ES-I3 (cell line): ENCODE measurements around the gene SERPINA3.
"Not testable (repeated sequence)": the region's sequence is repeated elsewhere in the genome, so short reads cannot be mapped to it uniquely, and the experiment has no call there.

Experiments used
- H3K36me3 ChIP-seq: 2 replicates; pipeline ENCODE4 v1.6.1; 2013; ENCODE audit warnings: mild to moderate bottlenecking, low read length, control low read depth, moderate library complexity; ENCODE audit not compliant: insufficient read depth
- H3K4me1 ChIP-seq: 2 replicates; pipeline ENCODE4 v1.6.1; 2013; ENCODE audit warnings: mild to moderate bottlenecking, control low read depth, low read length; ENCODE audit not compliant: insufficient read depth
- H3K9ac ChIP-seq: 2 replicates; pipeline ENCODE4 v1.6.1; 2013; ENCODE audit warnings: low read depth, mild to moderate bottlenecking, low read length, moderate library complexity
- H3K9me3 ChIP-seq: 2 replicates; pipeline ENCODE4 v1.6.1; 2013; ENCODE audit warnings: mild to moderate bottlenecking, low read length, moderate library complexity; ENCODE audit not compliant: control insufficient read depth, insufficient read depth

Gene SERPINA3

DNA sequence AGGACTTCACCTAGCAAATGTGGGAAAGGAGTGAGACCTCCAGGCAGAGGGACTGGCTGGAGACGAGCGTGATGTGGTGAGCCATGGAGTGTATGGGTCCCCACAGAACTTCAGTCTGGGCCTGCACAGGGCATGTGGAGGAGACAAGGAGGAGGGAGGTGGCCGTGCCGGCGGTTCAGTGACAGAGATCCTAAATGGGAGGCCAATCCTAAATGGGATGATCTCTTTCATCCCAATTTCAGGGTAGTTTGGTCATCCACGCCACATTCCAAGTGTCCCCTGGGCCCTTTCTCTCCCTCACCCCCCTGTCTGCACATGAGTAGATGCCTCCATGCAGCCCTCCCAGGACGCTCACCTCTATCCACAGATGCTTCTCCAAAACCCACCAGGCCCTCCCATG, 17.8 kb upstream of the SERPINA3 start:
- H3K9ac ChIP-seq = no peak overlapping the region
- H3K4me1 ChIP-seq = peaks cover 9% of the 10 kb centered on the region
- H3K9me3 ChIP-seq = no peaks in the 10 kb centered on the region
- no peaks in the 10 kb centered on the region for H3K36me3 ChIP-seq

DNA sequence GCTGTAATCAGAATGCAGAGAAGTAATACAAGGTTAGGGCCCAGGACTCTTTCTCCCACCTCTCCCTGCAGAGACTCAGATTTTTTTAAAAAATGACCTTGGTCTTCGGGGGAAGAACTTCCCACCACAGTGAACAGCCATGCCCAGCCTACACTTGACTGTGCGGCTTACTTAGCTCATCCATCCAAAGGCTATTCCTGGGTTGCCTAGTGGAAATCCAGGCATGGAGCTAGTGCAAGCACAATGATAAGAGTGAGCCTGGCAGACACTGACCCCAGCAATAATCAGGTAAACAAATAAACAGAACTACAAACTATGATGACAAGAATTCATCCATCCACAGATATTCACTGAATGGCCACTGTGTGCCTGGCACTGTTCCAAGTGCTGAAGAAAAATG, 16.3 kb upstream of the SERPINA3 start:
- H3K9me3 ChIP-seq = no peaks in the 10 kb centered on the region
- H3K9ac ChIP-seq = no peak overlapping the region
- no peaks in the 10 kb centered on the region for H3K36me3 ChIP-seq
- peaks cover 14% of the 10 kb centered on the region for H3K4me1 ChIP-seq

DNA sequence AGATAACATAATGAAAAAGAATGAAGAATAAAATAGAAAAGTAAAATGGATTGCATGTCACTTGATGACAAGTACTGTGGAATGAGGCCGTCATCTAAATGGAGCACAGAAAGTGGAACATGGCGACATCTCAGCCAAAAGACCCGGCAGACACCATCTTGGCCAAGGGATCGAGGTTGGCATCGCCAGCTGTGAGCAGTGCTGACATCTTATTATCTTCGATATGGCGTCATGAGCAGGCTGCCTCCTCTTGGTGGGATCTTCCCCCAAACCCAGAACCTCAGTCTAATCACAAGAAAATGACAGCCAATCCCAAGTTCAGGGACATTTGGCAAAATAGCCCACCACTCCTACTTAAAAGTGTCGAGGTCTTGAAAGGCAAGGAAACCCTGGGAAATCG, 15.8 kb upstream of the SERPINA3 start:
- no peak overlapping the region for H3K9ac ChIP-seq
- H3K9me3 ChIP-seq = no peaks in the 10 kb centered on the region
- H3K36me3 ChIP-seq = no peaks in the 10 kb centered on the region
- peaks cover 14% of the 10 kb centered on the region for H3K4me1 ChIP-seq

DNA sequence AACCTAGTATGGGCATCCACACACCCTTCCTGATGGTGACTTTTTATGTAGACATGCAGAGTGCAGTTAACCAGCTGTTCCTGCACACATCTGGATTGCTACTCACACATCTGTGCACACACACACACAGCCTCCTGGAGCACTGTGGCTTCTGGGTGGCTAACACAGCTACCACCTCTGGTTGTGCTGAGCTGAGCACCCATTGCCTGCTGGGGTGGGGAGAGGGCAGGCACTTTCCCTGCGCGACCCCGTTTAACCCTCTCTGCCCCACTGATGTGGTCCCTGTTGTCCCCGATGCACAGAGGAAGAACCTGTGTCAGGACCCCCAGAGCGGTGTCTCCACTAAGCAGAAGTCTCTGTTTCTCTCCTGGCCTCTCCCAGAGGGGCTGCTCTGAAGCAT, 14.4 kb upstream of the SERPINA3 start:
- peaks cover 22% of the 10 kb centered on the region for H3K4me1 ChIP-seq
- H3K9me3 ChIP-seq = no peaks in the 10 kb centered on the region
- H3K36me3 ChIP-seq = no peaks in the 10 kb centered on the region
- no peak overlapping the region for H3K9ac ChIP-seq

DNA sequence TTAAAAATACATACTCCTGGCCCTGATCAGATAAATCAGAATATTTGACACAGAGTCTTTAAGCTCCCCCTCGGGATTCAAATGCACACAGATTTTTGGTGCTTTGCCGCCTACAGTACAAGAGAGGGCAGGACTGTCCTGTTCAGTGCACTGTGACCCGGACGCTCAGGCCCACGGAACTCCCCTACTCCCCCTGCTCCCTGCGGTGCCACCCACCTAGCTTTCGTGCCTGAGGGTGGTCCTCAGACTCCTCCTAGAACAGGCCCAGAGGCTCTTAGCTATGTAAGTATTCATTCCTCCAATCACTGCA, 13.7 kb upstream of the SERPINA3 start:
- no peak overlapping the region for H3K9ac ChIP-seq
- H3K36me3 ChIP-seq = no peaks in the 10 kb centered on the region
- no peaks in the 10 kb centered on the region for H3K9me3 ChIP-seq
- H3K4me1 ChIP-seq = peaks cover 22% of the 10 kb centered on the region

DNA sequence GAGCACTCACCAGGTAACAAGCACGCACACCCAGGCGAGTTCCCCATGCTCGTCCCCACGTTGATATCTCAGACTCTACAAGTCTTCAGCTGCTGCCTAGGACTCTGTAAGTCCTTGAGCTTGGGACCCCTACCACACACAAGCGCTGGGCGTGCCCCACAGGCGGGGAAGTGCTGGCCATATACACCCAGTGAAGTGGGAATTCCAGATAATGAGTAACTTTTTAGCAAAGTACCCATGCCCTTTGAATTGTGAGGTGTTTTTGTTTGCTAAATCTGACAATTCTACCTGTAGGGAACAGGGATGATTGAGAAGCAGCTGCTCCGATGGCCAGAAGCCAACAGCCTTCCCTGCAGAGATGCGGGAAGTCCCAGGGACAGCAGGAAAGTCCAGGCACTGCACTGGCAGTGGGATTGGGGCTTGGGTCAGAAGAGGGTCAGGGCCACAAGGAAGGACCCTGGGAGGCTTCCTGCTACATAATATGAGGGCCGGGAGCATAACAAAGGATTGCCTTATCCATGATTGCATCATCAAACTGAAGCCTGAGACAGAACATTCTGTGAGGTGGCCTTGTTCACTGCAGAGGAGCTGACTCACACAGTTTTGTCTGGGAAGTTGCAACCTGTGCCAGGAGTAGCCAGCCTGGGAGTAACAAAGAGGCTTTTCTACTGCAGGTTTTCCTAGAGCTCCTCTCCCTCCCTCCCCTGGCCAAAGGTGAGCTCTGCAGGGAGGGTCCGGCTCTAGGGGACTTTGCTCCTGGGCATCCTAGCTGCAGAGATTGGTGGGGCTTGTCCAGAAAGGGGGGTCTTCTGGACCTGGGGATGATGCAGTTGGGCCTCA, 13.2 kb upstream of the SERPINA3 start:
- H3K36me3 ChIP-seq = no peaks in the 10 kb centered on the region
- no peak overlapping the region for H3K9ac ChIP-seq
- H3K4me1 ChIP-seq = peaks cover 22% of the 10 kb centered on the region
- no peaks in the 10 kb centered on the region for H3K9me3 ChIP-seq

DNA sequence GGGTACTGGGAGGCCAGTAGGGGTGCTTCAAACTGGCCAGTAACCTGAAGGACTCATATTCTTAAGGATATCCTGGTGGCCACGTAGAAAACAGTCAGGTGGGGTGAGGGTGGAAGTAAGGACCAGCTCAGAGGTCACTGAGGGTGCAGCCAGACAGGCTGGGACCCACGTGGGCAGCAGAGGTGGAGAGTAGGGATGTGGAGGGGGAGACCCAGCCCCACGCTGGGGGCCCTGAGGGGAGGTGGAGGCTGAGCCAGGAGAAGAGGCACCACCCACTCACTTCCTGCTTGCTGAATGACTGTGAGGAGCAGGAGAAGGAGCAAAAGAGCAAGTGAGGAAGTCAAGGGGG, 12.6 kb upstream of the SERPINA3 start:
- no peaks in the 10 kb centered on the region for H3K36me3 ChIP-seq
- H3K9ac ChIP-seq = no peak overlapping the region
- H3K4me1 ChIP-seq = peaks cover 22% of the 10 kb centered on the region
- no peaks in the 10 kb centered on the region for H3K9me3 ChIP-seq

DNA sequence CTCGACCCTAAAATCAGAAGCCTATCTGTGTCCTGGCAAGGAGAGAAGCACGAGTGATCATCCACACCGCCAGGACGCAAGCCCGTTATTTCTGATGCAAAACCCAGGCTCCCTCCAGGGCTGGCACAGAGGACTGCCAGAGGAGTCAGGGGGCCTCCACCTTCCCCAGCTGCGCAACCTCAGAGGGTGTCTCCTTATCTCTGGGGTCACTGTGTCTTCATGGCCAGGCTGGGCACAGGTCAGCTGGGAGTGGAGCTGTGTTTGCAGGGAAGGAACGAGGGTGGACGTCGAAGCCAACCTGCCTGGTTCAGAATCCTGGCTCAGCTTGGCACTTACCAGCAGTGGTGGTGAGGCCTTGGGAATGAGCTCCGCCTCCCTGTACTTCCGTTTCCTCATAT, 12.0 kb upstream of the SERPINA3 start:
- H3K9me3 ChIP-seq = no peaks in the 10 kb centered on the region
- H3K9ac ChIP-seq = no peak overlapping the region
- H3K36me3 ChIP-seq = no peaks in the 10 kb centered on the region
- peaks cover 22% of the 10 kb centered on the region for H3K4me1 ChIP-seq

DNA sequence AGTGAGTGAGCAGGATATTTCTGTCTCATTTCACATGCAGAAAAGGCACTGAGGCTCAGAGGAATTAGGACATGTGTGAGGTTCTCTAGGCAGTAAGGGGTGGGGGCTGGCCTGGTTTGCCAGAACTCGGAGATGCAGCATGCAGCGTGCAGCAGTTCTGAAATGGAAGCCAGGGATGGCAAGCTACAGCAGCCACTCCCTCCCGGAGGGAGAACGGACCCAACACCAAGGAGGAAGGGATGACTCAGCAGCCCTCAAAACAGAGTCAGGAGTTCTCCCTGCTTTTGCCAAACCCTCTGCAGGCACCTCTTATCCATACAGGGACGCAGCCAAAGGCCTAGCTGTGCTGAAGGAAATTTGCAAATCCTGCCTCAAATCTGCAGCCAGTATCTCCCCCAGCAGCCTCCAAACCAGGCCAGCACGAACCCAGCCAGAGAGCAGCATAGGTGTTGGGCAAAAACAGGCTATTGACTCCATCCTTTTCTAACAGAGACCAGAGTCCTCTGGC, 10.3 kb upstream of the SERPINA3 start:
- H3K4me1 ChIP-seq = peaks cover 22% of the 10 kb centered on the region
- H3K36me3 ChIP-seq = no peaks in the 10 kb centered on the region
- H3K9me3 ChIP-seq = no peaks in the 10 kb centered on the region
- no peak overlapping the region for H3K9ac ChIP-seq

DNA sequence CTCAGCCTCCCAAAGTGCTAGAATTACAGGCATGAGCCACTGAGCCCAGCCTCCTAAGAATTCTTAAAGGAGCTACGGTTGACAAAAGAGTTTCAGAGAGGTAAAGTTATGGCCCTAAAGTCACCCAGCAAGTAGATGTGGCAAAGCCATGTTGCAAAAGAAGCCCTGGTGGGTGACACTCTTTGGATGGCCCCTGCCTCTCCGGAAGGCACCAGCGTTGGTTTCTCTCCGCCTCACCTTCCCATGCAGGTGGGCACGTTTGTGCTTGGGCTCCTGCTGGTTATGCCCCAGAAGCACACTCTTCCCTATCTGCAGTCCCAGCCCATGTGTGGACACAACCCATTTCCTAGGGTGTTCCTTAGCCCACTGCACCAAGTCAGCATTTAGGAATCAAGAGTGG, 9.5 kb upstream of the SERPINA3 start:
- H3K4me1 ChIP-seq = peaks cover 22% of the 10 kb centered on the region

DNA sequence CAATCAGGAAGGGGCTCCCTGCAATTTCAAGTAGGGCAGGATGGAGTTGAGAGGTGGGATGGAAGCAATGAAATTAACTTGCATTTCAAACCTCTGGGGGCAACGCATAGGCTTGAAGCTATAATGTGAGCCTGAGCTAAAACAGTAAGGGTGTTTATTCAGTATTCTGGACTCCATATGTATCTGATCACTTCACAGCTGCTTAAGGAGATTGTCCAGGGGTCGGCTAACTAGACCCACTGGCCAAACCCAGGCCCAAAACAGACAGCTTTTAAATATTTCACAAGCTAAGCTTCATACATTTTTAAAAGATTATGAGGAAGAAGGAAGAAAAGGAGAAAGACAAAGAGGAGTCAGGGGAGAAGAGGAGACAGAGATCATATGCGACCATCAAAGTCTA, 6.8 kb upstream of the SERPINA3 start:
- Histone ChIP-seq H3K9me3 (no peaks in the 10 kb centered on the region), H3K36me3 (no peaks in the 10 kb centered on the region), H3K9ac (no peak overlapping the region), H3K4me1 (peaks cover 7% of the 10 kb centered on the region; the same call in 1 of the 2 replicates)

More for the DNA sequence above, 9.5 kb upstream of the SERPINA3 start:
- Histone ChIP-seq H3K9ac (no peak overlapping the region), H3K36me3 (no peaks in the 10 kb centered on the region), H3K9me3 (no peaks in the 10 kb centered on the region)

DNA sequence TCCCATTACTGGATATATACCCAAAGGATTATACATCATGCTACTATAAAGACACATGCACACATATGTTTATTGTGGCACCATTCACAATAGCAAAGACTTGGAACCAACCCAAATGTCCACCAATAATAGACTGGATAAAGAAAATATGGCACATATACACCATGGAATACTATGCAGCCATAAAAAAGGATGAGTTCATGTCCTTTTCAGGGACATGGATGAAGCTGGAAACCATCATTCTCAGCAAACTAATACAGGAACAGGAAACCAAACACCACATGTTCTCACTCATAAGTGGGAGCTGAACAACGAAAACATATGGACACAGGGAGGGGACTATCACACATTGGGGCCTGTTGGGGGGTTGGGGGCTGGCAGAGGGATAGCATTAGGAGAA, 3.2 kb upstream of the SERPINA3 start:
- H3K9me3 ChIP-seq, H3K4me1 ChIP-seq, H3K36me3 ChIP-seq, H3K9ac ChIP-seq: not testable (repeated sequence)

DNA sequence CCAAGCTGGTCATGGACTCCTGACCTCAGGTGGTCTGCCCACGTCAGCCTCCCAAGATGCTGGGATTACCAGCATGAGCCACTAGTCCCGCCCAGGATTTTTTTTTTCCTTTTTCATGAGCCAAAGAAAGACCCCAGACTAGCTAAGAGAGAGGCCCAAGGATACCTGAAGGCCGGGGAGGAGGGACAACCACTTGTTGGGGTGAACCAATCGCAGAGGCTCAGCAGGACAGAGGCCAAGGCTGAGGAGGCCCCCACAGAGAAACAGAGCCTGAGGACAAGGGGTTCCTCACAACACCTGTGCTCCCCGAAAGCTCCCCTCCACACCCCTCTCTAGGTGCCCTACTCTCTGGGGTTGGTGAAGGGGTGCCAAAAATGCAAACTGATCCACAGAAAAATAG, 1.0 kb upstream of the SERPINA3 start:
- H3K9ac ChIP-seq = no peak overlapping the region
- H3K36me3 ChIP-seq = no peaks in the 10 kb centered on the region
- H3K4me1 ChIP-seq = peaks cover 3% of the 10 kb centered on the region; the same call in 1 of the 2 replicates
- no peaks in the 10 kb centered on the region for H3K9me3 ChIP-seq

DNA sequence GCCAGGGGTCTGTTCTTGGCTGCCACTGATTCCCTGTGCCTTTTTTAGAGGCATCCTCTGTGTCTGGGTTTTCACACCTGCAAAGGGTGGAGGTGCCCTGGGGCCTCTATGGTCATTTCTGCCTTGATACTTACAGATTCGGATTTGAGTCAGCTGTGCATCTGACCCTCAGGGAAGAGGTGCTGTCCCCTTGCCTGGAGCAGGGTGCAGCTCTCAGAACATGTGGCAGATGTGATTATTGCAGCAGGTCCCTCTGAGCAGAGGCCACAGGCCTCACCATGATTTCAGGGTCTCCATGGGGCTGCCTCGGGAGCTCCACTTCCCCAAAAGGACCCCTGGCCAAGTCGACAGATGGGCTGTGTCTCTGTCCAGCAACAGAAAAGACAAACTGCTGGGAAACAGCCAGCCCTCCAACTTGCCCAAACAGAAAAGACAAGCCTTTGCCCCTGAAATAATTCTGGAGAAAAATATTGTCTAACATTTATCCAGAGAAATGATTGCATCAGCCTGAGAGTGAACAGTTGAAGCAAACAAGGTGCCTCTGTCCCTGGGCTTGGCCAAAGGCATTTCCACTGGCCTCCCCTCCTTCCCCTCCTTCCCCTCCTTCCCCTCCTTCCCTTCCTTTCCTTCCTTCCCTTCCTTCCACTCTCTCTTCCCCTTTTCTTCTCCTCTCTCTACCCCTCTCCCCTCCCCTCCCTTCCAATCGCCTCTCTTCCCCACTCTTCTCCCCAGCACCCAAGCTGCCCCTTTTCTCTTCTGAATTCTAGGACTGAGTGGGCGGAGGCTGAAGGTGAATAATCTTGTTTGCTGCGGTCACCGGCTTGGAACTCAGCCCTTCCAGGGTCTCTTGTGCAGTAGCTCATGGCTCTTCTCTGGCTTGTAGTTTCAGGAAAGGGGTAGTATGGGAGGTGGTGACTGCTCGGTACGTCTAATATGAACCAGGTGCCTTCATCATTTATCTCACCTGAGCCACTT, 676 bp downstream of the SERPINA3 start:
- Histone ChIP-seq H3K36me3 (no peaks in the 10 kb centered on the region), H3K9ac (no peak overlapping the region), H3K4me1 (peaks cover 3% of the 10 kb centered on the region; the same call in 1 of the 2 replicates), H3K9me3 (peaks cover 6% of the 10 kb centered on the region; the same call in 1 of the 2 replicates)
